DOHH2 (cell line): Measurements from ENCODE around the gene DISC1.

Source experiments
- EZH2phosphoT487 ChIP-seq: fragments of 200-600 bp; sonication (generic); IDR thresholded peaks from 2 replicates; pipeline ENCODE4 v1.6.1; 2017; ENCODE audit warnings: borderline replicate concordance, mild to moderate bottlenecking, antibody characterized with exemption, low read length, moderate library complexity, mixed read lengths
- TF ChIP-seq, protein P1 (sequence below): fragments of 200-600 bp; sonication (generic); IDR thresholded peaks from one replicate; pipeline ENCODE4 v1.5.1; 2014; ENCODE audit warnings: antibody characterized with exemption, mild to moderate bottlenecking, low read depth, low read length; ENCODE audit not compliant: poor library complexity, severe bottlenecking

DNA sequence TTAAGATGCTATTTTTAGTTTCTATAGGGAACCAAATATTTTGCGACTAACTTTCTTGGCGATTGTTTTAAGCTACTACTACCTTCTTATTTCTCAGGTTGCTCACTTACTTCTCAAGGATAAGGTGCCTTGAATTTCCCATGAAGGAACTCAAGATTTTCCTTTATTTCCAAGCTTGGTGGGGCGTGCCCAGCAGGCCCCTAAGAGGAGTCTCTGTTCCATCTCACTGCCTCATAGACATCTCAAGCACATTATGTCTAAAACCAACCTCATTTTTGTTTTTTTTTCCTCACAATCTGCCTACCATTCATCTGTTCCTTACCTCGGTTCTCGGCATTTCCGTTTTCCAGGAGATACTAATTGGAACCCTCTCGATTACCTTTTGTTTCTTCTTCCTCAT is 421.9 kb downstream of the DISC1 start:
- TF ChIP-seq, protein P1, sequence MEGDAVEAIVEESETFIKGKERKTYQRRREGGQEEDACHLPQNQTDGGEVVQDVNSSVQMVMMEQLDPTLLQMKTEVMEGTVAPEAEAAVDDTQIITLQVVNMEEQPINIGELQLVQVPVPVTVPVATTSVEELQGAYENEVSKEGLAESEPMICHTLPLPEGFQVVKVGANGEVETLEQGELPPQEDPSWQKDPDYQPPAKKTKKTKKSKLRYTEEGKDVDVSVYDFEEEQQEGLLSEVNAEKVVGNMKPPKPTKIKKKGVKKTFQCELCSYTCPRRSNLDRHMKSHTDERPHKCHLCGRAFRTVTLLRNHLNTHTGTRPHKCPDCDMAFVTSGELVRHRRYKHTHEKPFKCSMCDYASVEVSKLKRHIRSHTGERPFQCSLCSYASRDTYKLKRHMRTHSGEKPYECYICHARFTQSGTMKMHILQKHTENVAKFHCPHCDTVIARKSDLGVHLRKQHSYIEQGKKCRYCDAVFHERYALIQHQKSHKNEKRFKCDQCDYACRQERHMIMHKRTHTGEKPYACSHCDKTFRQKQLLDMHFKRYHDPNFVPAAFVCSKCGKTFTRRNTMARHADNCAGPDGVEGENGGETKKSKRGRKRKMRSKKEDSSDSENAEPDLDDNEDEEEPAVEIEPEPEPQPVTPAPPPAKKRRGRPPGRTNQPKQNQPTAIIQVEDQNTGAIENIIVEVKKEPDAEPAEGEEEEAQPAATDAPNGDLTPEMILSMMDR, result no peak
- TF ChIP-seq EZH2phosphoT487, result no peak
